Anterior cingulate cortex (tissue), 58 donors: ENCODE measurements around the gene RASGEF1C.

Experiments
- DNase-seq, 58 donors: peaks; one replicate each; lab custom pipeline; 2025; lab: John Stamatoyannopoulos, UW

The RASGEF1C gene

DNA sequence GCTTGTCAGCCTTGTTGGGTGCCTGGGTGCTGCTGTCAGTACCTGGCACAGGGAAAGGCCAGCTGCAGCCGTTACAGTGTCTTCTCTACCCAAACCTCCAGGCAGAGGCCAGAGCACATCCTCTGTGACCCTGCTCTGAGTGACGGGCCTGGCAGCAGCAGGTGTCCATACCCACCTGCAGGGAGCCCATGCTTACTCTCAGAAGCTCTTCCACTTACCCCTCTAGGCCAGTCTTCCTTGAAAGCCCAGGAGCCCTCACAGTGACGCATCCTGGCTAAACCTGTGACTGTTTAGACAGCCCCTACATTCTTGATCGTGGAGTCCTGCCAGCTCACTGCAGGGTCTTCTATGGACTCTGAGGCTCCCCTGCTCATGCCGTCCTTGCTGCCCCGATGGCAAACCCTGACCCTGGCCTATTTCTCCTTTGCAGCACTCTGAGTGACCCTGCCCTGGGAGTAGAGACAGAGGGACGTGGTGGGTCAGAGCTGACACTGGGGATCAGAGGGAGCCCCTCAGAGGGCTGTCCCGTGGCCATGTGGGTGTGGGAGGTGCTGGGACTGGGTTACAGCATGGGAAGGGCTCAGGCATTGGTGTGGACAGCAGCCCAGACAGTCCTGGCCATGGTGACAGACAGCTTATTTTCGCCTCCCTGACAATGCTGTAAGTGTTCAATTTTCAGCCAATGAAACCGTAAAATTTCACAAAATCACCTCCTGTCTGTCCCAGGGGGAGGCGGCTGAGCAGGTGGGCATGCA is 69.9 kb downstream of the RASGEF1C start:
- no peak for DNase-seq

- DNase-seq = no peak
These were observed 70.6 kb downstream of the RASGEF1C start for GRCh38 chr5:180138214-180138975.

GRCh38 chr5:180137401-180138213 is 71.4 kb downstream of the RASGEF1C start:
- no peak for DNase-seq

DNA sequence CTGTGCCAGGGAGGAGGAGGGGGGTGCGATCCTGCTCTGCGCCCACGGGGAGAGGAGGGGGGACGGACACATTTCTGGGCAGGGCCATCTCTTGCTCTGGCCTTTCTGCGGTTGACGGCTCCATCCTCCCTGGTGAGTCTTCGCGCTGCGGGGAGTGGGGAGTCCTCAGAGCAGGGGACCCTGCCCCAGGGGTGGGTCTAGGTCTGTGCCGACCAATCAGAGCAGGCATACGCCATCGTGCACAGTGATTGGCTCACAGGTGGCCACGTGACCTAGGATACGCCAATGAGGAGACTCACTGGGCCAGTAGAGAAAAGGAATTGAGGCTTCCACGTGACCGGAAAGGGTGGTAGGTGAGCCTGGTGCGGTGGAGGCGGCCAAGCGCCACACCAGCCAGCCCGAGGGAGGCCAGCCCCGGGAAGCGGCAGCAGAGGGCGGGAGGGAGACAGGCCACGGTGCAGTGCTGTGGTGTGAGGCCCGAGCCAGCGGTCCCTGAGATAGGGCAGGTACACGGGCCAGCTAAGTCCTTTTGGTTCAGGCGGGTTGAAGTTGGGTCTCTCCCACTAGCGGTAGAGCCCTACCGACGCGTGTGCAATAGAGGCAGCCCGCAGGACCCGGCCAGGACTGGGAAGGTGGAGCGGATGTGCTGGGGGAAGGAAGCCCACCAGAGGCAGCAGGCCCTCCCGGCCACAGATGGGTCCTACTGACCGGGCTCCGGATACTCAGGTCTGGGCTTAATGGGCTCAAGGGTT is 72.2 kb downstream of the RASGEF1C start:
- DNase-seq = no peak

DNA sequence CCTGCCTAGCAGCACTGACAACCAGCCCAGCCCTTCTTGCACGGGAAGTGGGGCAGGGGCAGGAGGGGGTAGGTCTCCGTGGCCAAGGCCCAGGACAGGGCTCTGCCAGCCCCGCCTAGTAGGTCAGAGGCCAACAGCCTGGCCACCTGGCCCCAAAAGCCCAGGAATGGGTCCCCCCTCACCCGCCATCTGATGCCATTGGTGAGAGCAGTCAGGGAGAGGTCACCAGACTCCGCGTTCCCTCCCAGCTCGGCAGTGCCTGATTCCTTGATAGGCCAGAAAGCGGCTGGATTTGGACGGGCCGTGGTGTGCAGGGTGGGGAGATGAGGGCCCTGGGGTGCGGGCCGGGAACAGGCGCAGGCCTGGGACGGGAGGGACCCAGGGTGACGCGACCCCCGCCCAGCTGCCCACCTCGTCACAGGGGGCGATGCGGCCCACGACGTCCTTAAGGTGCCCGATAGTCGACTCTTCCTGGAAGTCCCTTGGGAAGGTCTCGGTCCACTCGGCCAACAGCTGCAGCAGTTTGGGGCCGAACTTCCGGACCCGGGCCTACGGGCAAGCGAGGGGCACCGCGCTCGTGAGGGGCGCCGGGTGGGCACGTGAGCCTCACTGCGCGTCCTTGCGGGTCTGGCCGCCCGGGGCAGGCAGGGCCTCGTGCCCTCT is 72.9 kb downstream of the RASGEF1C start:
- no peak for DNase-seq

DNA sequence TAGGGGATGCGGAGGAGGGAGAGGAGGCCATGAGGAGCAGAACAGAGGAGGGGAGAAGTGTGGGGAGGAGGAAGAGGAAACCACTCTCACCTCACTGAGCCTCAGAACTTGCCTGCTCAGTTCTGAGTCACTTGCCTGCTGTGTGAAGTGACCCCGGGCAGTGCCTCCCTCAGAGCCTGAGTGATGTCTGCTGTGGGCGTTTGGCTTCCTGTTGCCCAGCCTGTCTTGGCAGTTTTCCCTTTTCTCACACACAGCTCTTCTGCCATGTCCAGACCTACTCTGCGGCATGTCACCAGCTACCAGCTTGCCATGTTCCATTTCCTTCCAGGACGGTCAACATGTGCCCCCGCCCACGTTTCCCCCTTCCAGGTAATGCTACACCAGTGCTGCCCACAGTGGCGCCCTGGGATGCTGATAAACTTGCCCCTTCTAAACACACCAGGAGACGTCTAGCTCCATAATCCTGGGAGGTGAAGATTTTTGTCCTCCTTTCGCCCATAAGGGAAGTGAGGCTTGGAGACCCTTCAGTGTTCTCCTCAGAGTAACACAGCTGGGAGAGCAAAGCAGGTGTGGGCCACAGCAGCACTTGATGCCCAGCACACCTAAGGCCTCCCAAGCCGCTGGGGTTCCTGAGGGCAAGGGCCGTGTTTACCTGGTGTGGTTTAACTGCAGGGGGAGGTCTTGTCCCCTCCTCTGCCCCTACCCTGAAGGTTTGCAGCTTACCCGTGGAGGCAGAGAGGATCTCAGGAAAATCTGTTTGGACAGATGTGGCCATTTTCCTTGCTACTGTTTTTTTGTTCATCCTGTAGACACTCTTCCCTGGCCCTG is 73.7 kb downstream of the RASGEF1C start:
- DNase-seq = peak in 18 of 58 donors; percentile 4 to 65 (median 30)

DNA sequence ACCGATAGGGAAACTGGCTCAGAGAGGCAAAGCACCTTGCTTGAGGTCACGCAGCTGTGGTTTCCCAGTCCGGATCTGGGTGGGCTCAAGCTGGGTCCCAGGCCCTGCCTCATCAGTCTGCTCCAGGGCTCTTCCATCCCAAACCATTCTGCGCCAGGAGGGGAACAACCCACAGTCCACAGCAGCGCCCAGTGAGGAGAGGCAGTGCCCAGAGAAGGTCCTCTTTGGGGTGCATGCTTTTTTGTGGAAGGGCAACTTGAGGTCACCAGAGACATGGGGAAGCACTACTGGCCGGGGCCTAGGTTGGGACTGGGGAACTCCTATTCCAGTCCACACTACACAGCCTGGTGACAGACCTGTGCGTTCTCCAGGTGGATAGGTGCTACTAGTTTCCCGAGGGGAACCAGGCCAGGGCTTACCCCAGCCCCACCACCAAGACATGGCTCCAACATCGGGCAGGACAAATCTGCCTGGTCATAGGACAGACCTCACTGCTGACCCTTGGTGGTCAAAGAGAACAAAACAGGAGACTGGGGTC is 75.0 kb downstream of the RASGEF1C start:
- DNase-seq = no peak

GRCh38 chr5:180133551-180133950 is 75.5 kb downstream of the RASGEF1C start:
- DNase-seq = no peak

DNA sequence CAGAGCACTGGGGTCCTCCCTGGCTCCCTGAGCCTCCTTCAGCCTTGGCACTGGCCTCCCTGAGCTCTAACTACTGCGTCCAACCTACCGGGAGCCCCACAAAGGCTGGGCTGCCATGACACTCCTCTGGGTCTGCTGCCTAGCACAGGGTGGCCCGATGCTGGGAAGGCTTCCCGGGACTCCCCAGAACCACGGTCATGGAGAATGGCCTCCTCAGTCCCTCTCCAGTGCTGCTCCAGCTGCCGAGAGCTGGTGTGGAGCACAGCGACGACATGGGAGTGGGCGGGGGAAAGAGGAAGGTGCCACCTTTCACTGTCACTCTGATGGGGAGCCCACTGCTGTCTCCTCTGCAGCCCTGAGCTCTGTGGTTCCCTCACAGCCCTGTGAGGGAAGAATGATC is 76.0 kb downstream of the RASGEF1C start:
- no peak for DNase-seq

DNA sequence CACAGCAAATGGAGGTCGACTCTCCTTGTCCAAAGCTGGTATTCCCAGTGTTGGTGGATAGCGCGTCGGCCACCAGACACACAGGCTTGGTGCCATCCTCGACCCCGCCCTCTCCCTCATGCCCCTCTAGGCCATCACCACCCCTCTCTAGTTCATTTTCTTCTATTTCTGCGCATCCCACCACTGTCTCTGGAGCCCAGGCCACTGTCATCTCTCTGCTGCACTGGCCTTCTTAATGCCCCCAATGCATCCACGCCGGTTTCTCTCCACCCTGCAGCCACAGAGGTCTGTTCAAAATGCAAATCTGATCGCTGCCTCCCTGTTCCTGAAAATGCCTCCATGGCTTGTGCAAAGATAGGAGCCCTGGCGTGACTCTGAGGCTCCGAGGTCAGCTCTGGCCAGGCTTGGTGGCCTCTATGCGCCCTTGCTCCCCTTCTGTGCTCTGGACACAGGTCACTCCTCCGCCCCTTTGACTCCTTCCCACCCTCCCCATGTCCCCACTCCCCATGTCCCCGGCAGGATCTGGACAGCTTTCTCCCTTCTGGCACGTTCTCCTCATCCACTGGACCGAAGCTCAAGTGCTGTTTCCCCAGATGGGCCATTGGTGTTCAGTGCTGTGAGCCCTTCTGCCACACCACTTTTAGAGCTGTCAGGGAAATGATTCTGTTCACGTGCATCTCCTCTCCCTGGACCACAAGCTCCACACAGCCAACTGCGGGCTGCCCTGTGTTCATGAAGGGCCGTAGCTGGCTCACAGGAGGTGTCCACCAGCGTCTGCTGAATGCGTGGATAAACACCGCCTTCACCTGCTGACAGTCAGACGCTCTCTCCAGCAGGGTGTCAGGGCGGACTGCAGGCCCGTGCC is 77.9 kb downstream of the RASGEF1C start:
- no peak for DNase-seq

DNA sequence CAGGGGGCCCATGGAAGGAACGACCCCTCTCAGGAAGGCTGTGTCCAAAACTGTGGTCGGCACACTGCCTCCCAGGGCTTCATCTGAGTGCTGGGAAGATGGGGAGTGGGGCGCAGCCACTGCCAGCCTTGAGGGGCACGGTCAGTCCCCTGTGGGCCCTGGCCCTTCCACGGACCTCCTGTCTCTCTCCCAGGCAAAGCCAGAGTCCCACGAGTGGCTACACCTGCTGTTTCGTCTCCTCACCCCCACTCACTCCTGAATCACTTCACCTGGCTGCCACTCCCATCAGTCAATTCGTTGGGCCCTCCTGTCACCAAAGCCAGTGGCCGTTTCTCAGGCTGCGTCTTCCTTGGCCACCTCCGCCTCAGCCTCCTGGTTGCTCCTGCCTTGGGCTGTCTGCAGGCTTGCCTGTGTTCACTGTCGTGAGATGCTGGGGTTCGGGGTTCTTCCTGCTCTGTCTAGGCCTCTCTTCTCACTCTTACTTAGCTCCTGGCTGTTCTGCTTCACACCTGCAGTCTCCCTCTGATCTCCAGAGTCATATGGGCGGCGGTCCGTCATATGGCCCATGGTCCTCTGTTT is 78.6 kb downstream of the RASGEF1C start:
- no peak for DNase-seq

DNA sequence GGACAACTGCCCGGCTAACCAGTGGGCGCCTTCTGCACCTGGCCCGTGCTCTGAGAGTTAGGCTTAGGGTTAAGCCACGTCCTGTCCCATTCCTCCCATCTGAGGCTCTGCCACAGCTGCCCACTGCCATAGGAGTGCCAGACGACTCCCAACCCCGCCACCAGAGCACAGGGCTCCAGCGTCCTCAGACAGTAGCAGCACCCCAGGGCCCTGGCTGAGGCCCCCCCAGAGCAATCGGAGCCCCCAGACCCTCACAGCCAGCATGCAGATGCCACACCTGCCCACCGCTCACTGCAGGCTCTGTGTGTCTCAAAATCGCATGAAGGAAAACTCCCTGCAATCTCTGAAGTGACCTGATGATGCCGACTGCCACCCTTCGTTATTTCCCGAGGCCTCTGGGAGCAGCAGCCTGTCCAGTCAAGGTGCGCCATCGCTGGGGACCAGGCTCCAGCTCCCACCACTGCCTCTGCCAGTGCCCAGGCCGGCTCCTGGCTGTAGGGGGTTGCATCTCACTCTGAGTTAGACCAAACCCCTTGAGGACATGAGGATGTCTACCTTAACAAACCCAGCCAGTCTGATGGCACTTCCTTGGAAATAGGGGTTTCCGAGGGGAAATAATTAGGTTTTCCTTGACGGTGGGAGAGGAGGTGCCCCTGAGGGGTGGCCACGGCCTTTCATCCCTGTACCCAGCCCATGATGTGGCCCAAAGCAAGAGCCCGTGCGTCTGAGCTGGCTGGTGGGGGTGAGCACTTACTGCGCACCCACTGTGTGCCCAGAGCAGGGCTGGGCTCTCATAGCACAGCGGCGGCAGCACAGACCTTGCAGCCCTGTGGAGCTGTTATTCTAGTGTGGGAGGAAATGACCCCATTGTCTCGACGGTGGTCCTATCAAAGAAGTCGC is 79.5 kb downstream of the RASGEF1C start:
- no peak for DNase-seq

DNA sequence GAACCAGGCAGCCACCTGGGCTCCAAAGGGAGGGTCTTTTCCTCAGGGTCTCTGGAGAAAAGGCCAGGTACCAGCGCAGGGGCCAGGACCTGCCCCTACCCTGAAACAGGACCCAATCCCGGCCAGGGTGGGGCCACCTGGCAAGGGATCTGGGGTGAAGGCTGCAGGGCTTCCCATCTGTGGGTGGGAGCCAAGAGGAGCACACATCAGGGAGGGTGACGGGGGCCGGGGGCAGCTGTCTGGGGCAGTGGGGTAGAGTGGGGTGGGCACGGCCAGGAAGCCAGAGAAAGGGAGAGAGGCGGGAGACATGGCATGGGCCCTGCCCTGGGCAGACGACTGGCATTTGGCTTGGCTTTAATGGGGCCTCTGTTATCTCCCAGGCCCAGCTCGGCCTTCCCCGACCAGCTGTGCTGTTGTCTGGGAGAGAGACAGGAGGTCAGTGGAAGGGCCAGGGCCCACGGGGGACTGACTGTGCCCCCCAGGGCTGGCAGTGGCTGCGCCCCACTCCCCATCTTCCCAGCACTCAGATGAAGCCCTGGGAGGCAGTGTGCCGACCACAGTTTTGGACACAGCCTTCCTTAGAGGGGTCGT is 80.2 kb downstream of the RASGEF1C start:
- peak in 41 of 58 donors; percentile 12 to 82 (median 54) for DNase-seq

- DNase-seq = no peak
These were observed 81.0 kb downstream of the RASGEF1C start for GRCh38 chr5:180127682-180128670.
